SK-N-MC (cell line): ENCODE measurements around the gene POLG.

ENCODE experiments used
- DNase-seq: peaks from one replicate; pipeline ENCODE4 v3.0.0-alpha.2; 2011; ENCODE audit warnings: low read depth, low spot score
- H3K27ac ChIP-seq: fragments of 200-600 bp; sonication (generic); 2 replicates; pipeline ENCODE4 v1.5.1; 2016; ENCODE audit warnings: mixed run types
- H3K36me3 ChIP-seq: fragments of 200-600 bp; sonication (generic); 2 replicates; pipeline ENCODE4 v1.6.1; 2017; ENCODE audit warnings: antibody characterized with exemption, low read length, mixed read lengths; ENCODE audit not compliant: insufficient read depth
- H3K4me3 ChIP-seq: fragments of 200-600 bp; sonication (generic); 2 replicates; pipeline ENCODE4 v1.5.1; 2016
- H3K9ac ChIP-seq: fragments of 200-600 bp; sonication (generic); 2 replicates; pipeline ENCODE4 v1.8.0; 2017; ENCODE audit warnings: mixed run types, mixed read lengths; ENCODE audit not compliant: insufficient read length
- H3K9me3 ChIP-seq: fragments of 200-600 bp; sonication (generic); 2 replicates; pipeline ENCODE4 v1.6.1; 2017; ENCODE audit warnings: low read depth, mild to moderate bottlenecking, antibody characterized with exemption, low read length, moderate library complexity, mixed read lengths
- EZH2 ChIP-seq: fragments of 200-600 bp; sonication (generic); IDR thresholded peaks from one replicate; pipeline ENCODE4 v1.6.1; 2017; ENCODE audit warnings: antibody characterized with exemption
- FOXP2 ChIP-seq: optimal IDR thresholded peaks from 2 replicates; pipeline ENCODE3; 2011; ENCODE audit warnings: mild to moderate bottlenecking, moderate library complexity; ENCODE audit not compliant: insufficient read depth; ENCODE audit errors: extremely low read length, control extremely low read depth
- POLR2AphosphoS5 ChIP-seq: IDR thresholded peaks from 2 replicates; pipeline ENCODE4 v1.6.1; 2012; ENCODE audit warnings: mild to moderate bottlenecking, low read depth, low read length, borderline replicate concordance

The POLG gene

DNA sequence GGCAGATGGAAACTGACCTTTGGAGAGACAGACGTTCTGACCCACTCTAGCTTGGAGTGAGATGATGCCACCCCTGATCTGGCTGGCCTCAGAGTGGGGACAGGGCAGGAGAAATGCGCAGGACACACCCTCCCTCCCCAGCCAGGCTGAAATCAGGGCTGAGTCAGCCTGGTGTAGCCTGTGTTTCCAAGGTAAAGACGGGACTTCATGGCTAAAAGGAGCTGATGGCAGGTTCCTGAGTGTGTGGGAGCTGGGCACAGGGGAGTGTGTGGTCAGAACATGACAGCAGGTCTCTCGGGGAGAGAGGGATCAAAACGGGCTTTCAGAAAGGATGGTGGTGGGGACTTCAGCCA lies 14.6 kb upstream of the POLG start:
- H3K9me3 ChIP-seq: no peaks in the 10 kb centered on the region
- no peaks in the 10 kb centered on the region for H3K36me3 ChIP-seq
- DNase-seq: no peak
- no peak overlapping the region for H3K9ac ChIP-seq
- H3K27ac ChIP-seq: no peak overlapping the region
- TF ChIP-seq EZH2 (no peak), POLR2AphosphoS5 (no peak), FOXP2 (no peak)
- no peak overlapping the region for H3K4me3 ChIP-seq

- DNase-seq: no peak
- TF ChIP-seq FOXP2: no peak
- no peak for TF ChIP-seq POLR2AphosphoS5
- no peak for TF ChIP-seq EZH2
- Histone ChIP-seq H3K9me3 (no peaks in the 10 kb centered on the region), H3K4me3 (no peak overlapping the region), H3K36me3 (no peaks in the 10 kb centered on the region), H3K27ac (no peak overlapping the region), H3K9ac (no peak overlapping the region)
Measured at GRCh38 chr15:89346516-89347231, 12.1 kb upstream of the POLG start.

- Histone ChIP-seq H3K36me3 (no peaks in the 10 kb centered on the region), H3K9me3 (no peaks in the 10 kb centered on the region), H3K9ac (no peak overlapping the region), H3K27ac (no peak overlapping the region), H3K4me3 (no peak overlapping the region)
- TF ChIP-seq FOXP2 (no peak), EZH2 (no peak), POLR2AphosphoS5 (no peak)
- DNase-seq: no peak
Measured at GRCh38 chr15:89345248-89345647, 10.6 kb upstream of the POLG start.

DNA sequence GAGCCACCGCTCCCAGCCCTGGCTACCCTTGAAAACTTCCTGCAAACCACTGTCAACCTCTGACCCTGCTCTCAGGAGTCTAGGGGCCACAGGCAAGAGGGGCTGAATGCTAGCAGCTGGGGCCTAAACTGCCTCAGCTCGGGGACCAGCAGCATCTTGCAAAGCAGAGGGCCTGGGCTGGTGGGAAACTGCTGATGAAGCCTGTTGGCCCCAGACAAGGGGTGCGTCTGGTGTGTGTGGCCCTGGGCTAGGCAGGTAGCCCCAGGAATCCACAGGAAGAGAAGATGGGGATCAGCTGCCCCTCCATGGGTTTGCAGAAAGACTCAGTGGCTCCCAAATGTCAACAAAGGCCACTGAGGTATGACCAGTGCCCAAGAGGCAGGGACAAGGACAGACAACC lies 8.2 kb upstream of the POLG start:
- no peak overlapping the region for H3K4me3 ChIP-seq
- no peaks in the 10 kb centered on the region for H3K9me3 ChIP-seq
- no peak for DNase-seq
- TF ChIP-seq EZH2 (no peak), FOXP2 (no peak), POLR2AphosphoS5 (no peak)
- no peaks in the 10 kb centered on the region for H3K36me3 ChIP-seq
- H3K27ac ChIP-seq: no peak overlapping the region
- no peak overlapping the region for H3K9ac ChIP-seq

DNA sequence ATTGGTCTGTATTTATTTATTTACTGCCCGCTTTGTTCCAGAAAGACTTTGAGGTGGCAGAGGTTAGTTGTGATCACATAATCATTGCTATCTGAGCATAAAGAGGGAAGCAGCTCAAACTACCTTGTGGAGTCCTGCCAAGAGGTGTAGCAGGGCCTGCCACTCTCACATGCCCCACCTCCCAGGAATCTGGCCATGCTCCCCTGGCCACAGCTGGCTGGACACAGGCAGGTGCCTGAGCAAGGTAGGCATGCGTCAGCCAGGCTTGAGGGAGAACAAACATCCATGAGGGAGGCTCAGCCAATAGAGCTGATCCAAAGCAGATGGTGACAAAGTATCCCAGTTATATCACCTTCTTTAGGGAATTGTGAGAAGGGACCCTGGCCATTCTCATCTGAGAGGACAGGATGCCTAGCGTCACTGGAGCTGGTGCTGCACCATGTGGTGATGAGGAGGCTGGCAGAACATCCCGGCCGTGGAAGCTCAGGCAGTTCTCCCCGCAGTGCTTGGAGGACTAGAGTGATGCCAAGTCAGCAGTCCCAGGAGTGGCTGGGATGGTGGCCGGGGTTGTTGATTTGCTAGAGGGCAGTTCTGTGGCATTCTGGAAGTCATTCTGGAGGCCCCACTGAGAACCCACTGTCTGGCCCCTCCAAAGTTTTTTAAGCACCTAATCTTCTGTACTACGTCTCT lies 6.8 kb upstream of the POLG start:
- no peak overlapping the region for H3K9ac ChIP-seq
- H3K9me3 ChIP-seq: no peaks in the 10 kb centered on the region
- H3K4me3 ChIP-seq: no peak overlapping the region
- H3K27ac ChIP-seq: no peak overlapping the region
- no peaks in the 10 kb centered on the region for H3K36me3 ChIP-seq
- no peak for DNase-seq
- TF ChIP-seq POLR2AphosphoS5 (no peak), EZH2 (no peak), FOXP2 (no peak)

- no peak overlapping the region for H3K4me3 ChIP-seq
- H3K36me3 ChIP-seq: no peaks in the 10 kb centered on the region
- TF ChIP-seq EZH2 (no peak), POLR2AphosphoS5 (no peak), FOXP2 (no peak)
- H3K9ac ChIP-seq: no peak overlapping the region
- DNase-seq: no peak
- H3K27ac ChIP-seq: no peak overlapping the region
- H3K9me3 ChIP-seq: no peaks in the 10 kb centered on the region
Measured at GRCh38 chr15:89340573-89340972, 5.9 kb upstream of the POLG start.

GRCh38 chr15:89338036-89338435 lies 3.4 kb upstream of the POLG start:
- Histone ChIP-seq H3K27ac (no peak overlapping the region), H3K9ac (no peak overlapping the region), H3K4me3 (no peak overlapping the region), H3K36me3 (peaks cover 6% of the 10 kb centered on the region), H3K9me3 (no peaks in the 10 kb centered on the region)
- no peak for DNase-seq
- TF ChIP-seq FOXP2 (no peak), POLR2AphosphoS5 (no peak)

- Histone ChIP-seq H3K4me3 (peak overlapping the region; percentile 80), H3K27ac (peak overlapping the region; percentile 76), H3K9me3 (no peaks in the 10 kb centered on the region), H3K9ac (peak overlapping the region; percentile 30), H3K36me3 (peaks cover 30% of the 10 kb centered on the region)
- TF ChIP-seq POLR2AphosphoS5 (no peak), FOXP2 (no peak), EZH2 (no peak)
- DNase-seq: no peak
Measured at GRCh38 chr15:89335298-89336041, 846 bp upstream of the POLG start.
